ENCODE data around the gene OR52B6.

DNA sequence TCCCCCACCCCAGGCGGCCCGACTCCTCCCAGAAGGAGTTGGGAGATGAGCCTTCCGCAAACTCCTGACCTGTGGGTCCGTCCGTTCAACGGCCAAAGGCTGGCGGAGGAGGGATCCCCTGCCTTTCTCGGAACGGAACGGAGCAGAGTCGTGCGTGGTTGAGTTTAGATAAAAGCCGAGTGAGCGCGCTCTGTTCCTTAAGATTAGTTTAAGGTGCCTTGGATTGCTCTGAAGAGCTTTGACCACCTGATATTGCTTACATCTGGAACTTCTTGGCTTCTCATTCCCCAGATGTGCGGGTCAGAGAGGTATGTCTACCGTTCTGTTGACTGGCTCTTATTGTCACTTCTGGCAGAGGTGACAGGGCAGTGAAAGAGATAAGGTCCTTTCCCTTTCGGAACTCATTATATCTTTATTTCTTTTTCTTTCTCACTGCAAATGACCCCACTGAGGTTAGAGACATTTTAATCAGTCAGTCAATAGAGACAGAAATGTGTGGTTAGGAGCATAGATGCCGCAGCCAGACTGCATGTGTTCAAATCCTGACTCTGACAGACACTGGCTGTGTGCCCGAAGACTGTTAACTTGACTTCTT, 16.0 kb downstream of the OR52B6 start, which contains the start of gene TRIM6:
- TF ChIP-seq EZH2 (IDR thresholded peaks at IDR 0.05) (no peak), POLR2AphosphoS5 (IDR thresholded peaks at IDR 0.05; ENCODE audit: borderline replicate concordance, low read depth, low read length) (no peak)

All from SK-N-MC (cell line).